Left colon (tissue), 2 donors: ENCODE results near the gene APOE. TPM values are rescaled to one million over a fixed set of nuclear protein-coding genes. Genes with fewer than 3 reads are reported as not detected.
"Not testable (repeated sequence)": the region's sequence is repeated elsewhere in the genome, so short reads cannot be mapped to it uniquely, and the experiment has no call there.

Experiments used
- ATAC-seq: fragments of 200-7000 bp; cut with Tn5 transposase; one replicate; pipeline ENCODE4 v1.9.1; 2020; ENCODE audit warnings: mild to moderate bottlenecking, moderate library complexity
- DNase-seq, 2 donors: peaks; one replicate each; pipeline ENCODE4 v3.0.0-alpha.2; 2020
- intact Hi-C, 2 donors: fragments of 100-400 bp; cut with DNase I in 1 of 2; cut with micrococcal nuclease in 1 of 2; formaldehyde crosslinking; loops; one replicate each; pipeline versions ENCODE4 v1.11.2 to v1.14.0; 2022; cut with DNase I, micrococcal nuclease
- total RNA-seq, 2 donors: library from RNA; stranded (reverse); fragmentation: NEBNext Ultra II Directional; extraction: Animal tissue kit (Norgen Biotek cat#: 25700); gene quantifications; one replicate each; pipeline ENCODE4 v1.2.1, GENCODE V29; 2021
- donor health status: DM: no; HTN: no; CAD: no.
- donor health status: DM: yes; HTN: yes; CAD: no.

The APOE gene
- total RNA-seq, 2 donors from 2014 or later = 14.6 to 88.2 TPM

GRCh38 chr19:44882619-44883397 lies 22.8 kb upstream of the APOE start:
- ATAC-seq, DNase-seq, intact Hi-C loops: not testable (repeated sequence)

GRCh38 chr19:44883922-44884321 lies 21.7 kb upstream of the APOE start:
- DNase-seq (no peak), ATAC-seq (no peak)
- intact Hi-C loops = no loop called here

GRCh38 chr19:44884566-44884965 lies 21.0 kb upstream of the APOE start:
- no peak for ATAC-seq
- intact Hi-C loops = no loop called here
- DNase-seq = no peak

DNA sequence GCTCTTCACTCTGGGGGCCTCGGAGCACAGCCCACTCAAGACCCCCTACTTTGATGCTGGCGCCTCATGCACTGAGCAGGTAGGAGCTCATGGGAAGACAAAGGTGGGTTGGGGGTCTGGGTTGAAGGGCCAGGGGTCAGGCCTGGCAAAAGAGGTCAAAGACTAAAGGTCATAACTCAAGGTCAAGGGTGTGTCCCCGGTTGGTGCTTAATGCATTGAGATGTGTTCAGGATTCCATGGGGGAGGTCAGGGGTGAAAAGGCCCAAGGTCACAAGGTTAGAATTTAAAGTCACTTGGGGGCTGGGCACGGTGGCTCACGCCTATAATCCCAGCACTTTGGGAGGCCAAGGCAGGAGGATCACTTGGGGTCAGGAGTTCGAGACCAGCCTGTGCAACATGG lies 19.5 kb upstream of the APOE start:
- DNase-seq = no peak
- no peak for ATAC-seq
- intact Hi-C loops = no loop called here

DNA sequence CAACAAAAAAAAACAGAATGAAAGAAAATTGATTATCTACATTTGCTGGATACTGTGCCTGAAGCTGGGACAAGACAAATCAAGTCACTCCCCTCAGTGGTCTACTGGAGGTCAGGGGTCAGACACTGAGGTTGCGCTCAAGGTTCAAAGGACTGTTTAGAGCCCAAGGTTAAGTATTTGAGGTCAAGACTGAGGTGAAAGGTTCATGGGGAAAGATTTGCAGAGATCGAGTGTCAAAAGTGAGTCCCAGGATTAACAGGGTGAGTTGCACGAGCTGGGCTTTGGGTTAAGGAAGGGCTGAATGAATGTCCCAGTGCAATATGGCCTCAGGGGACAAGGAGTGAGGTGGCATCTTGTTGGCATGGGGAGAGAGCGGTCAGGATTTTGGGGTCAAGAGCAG lies 17.9 kb upstream of the APOE start:
- DNase-seq (no peak), ATAC-seq (no peak)
- intact Hi-C loops = no loop called here

- ATAC-seq, intact Hi-C loops, DNase-seq: not testable (repeated sequence)
These were observed 17.3 kb upstream of the APOE start for GRCh38 chr19:44888335-44888734.

DNA sequence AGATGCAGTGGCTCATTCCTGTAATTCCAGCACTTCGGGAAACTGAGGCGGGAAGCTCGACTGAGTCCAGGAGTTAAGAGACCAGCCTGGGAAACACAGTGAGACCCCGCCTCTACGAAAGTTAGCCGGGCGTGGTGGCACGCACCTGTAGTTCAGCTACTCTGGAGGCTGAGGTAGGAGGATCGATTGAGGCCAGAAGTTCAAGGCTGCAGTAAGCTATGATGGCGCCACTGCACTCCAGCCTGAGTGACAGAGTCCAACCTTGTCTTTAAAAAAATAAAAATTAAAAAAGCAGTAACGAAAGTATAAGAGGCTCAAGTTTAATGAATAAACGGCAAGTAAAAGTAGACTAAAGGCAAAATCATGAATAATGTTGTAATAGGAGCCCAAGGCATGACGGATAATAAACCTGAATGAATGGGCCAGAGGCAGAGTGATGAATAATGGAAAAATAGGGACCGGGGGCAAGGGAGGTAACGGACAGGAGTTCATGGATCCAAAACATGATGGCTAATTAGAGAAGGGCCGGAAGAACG lies 15.7 kb upstream of the APOE start:
- DNase-seq = peak in 1 of 2 donors; percentile 22
- intact Hi-C loops = no loop called here
- no peak for ATAC-seq

- peak in 1 of 2 donors; percentile 100 for DNase-seq
- intact Hi-C loops = no loop called here
- peak; percentile 83 for ATAC-seq
These were observed 15.1 kb upstream of the APOE start for GRCh38 chr19:44890366-44891015.

DNA sequence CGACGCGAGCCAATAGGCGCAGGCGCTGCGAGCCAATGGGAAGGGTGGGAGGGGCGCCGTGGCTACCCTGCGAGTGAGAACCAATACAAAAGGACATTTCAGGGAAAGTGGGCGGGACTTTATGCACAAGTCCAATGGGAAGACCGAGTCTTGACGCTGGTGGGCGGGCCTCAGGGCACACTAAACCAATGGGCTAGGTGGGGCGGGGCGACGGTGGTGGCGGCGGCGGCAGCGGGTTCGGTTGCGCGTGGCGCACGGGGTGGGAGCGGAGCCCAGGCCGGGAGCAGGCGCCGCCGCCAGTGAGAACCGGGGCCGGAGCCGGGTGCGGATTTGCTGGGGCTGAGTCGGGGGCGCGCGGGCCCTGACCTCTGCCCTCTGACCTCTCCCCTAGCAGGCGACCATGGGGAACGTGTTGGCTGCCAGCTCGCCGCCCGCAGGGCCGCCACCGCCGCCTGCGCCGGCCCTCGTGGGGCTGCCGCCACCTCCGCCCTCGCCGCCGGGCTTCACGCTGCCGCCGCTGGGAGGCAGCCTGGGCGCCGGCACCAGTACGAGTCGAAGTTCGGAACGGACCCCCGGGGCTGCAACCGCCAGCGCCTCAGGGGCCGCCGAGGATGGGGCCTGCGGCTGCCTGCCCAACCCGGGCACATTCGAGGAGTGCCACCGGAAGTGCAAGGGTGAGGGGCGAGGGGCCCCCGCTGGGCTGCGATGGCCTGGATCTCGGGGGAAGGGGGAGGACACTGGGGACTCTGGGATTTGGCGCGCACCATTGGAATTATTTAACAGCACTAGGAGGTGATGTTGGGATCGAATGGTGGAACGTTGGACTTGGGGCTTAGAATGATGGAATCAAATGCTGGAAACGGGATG lies 14.3 kb upstream of the APOE start, which contains the start of gene TOMM40:
TSS of gene TOMM40 (plus strand) at position 239 of the 867 bp plus-strand sequence. CDS start at position 401, 162 bp downstream.
- intact Hi-C loops = no loop called here
- ATAC-seq = peak; percentile 0
- peak in 1 of 2 donors; percentile 100 for DNase-seq

DNA sequence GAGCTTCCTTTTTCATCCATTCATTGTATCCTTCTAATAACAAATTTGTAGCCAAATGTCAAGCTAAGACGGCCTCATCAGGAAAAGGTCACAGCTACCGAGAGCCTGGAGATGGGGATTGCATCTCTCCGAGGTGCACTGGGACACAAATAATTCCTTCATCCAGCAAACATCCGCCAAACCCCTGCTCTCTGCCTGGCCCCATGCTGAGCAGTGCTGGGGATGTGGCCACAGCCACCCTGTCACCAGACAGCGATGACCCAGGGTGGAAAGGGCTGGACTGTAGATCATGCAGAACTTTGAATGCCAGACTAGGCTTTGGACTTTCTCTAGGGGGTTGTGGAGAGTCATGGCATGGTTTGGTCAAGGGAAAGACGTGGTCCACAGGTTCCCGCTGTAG lies 12.7 kb upstream of the APOE start:
- ATAC-seq (no peak), DNase-seq (no peak)
- intact Hi-C loops = no loop called here

DNA sequence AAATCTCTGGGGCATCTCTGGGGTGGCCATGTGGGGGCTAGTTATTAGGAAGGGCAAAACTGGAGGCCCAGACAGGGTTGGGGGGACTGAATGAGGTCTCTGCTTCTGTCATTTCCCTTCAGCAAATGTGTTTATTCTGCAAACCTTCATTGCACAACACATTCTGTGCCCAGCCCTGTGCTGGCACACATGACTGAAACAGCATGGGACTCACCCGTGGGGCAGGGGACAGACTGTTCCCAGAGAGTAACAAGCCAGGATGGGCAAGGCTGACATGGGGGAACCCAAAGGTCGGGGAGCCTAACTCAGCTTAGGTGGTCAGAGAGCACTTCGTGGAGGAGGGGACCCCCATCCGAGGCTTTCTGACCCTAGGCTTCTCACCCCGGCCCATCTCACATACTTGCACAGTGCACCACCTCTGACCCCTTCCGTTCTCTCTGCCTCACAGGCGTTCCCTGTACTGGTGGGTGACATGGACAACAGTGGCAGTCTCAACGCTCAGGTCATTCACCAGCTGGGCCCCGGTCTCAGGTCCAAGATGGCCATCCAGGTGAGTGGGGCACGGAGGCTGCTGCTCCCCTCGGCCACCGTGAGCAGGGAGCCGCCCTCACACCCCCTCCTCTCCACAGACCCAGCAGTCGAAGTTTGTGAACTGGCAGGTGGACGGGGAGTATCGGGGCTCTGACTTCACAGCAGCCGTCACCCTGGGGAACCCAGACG lies 12.1 kb upstream of the APOE start:
- no peak for DNase-seq
- intact Hi-C loops = no loop called here
- no peak for ATAC-seq

- ATAC-seq (no peak), DNase-seq (no peak)
- intact Hi-C loops = no loop called here
These were observed 11.6 kb upstream of the APOE start for GRCh38 chr19:44894052-44894400.

DNA sequence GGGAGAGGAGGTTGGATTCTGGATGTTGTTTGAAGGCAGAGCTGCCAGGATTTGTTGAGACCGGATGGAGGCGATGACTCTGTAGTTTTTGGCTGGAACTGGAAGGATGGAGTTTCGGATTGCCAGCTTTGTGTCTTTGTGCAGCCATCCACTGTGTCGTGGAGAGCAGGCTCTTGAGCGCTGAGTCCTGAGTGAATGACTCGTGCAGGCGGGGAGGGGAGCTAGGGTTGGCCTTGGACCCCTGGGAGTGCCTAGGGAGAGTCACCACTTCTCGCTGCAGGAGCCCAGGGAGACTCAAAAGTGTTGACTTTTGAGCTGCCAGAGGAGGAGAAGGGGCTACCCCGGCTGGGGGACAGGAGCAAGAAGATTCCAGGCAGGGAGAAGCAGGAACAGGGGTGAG lies 10.7 kb upstream of the APOE start:
- intact Hi-C loops = no loop called here
- no peak for DNase-seq
- ATAC-seq = no peak

GRCh38 chr19:44897835-44898234 lies 7.8 kb upstream of the APOE start:
- ATAC-seq (no peak), DNase-seq (no peak)
- intact Hi-C loops = no loop called here

GRCh38 chr19:44900328-44901244 lies 5.0 kb upstream of the APOE start:
- intact Hi-C loops = loop anchor here in 1 of 2 donors (10.0 kb wide), 1 partner anchor 54 kb away; the partner anchor contains the start of gene CLPTM1
- no peak for DNase-seq
- no peak for ATAC-seq

DNA sequence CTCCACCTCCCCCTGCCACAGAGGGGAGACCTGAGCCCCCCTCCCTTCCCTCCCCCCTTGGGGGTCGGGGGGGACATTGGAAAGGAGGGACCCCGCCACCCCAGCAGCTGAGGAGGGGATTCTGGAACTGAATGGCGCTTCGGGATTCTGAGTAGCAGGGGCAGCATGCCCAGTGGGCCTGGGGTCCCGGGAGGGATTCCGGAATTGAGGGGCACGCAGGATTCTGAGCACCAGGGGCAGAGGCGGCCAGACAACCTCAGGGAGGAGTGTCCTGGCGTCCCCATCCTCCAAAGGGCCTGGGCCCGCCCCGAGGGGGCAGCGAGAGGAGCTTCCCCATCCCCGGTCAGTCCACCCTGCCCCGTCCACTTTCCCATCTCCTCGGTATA lies 2.4 kb upstream of the APOE start:
- ATAC-seq = no peak
- intact Hi-C loops = loop anchor here in 1 of 2 donors (10.0 kb wide), 1 partner anchor 52 kb away; the partner anchor contains the start of gene CLPTM1

More for the DNA sequence above, 2.4 kb upstream of the APOE start:
- DNase-seq = no peak
